Kidney capillary endothelial cell (primary cell): Measurements from ENCODE around the gene SKI.

Source experiments
- DNase-seq: peaks from one replicate; pipeline ENCODE4 v3.0.0-alpha.2; 2018; ENCODE audit warnings: low spot score

The SKI gene

DNA sequence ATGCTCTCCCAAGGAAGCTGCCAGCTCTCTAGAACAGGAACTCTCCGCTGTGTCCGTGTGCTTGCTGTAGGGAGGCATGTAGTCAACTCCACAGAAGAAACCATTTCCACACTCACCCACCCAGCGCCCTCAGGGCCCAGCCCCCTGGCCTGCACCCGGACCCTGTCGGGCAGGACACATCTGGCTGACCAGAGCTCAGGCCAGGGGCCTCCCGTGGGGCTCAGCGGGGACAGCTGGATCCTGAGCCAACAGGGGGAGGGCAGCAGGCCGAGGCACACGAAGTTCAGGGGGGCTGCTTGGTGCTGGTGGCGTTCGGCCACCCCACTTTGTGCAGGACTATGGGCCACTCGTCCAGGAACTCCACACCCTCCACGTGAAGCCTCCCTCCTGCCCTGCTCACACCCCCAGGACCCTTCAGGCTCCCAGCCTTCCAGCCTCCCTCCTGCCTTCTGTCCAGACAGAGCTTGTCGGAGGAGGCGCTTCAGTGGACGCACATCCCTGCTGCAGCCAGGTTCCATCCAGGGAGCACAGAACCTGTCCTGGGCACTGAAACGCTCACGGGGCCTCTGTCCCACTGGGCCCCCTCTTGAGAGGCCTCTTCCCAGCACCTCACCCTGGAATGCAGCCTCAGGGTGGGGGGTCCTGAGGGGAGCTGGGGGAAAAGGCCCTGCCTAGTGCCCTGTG lies 18.6 kb upstream of the SKI start:
- DNase-seq = no peak

DNA sequence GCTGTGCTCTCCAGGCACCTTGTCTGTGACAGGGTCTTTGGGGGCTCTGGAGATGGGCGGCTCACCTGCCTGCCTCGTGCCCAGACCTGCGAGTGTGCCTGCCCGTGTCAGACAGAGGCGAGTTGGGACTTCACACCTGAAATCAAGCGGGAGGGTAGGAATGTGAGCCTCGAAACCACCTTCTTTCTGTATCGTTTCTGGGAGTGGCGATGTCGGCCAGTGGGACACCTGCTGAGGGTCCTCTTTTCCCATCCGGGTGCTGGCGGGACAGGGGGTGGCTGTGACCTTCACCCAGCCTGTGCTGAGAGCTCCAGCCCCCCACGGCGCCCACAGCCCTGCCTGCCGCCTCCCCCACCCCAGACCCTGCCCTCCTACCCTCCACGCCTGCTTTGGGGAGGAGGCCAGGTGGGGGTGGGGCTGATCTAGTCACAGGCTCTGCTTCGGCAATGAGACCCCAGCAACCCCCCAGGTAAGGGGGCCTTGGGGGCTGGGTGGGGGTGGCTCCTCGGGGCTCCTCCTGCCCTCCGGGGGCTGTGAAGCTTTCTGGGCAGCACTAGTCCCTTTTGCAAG lies 17.9 kb upstream of the SKI start:
- DNase-seq = no peak

DNA sequence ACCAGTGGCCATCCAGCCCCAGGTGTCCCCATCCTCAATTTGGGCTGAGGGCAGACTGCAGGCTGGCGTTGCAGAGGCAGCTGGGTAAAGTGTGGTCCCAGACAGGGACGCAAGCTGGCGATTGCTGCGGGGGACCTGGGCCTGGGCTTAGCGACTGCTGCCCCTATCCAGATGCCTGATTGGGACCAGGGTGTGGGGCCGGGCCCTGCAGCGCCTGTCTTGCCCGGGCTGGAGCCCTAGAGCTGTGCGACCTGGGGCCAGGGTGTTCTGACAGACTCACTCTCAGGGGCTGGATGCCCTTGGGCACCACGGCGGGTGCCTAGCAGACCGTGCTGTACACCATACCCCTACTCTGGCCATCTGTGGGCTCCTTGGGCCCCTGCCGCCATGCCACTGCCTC lies 17.3 kb upstream of the SKI start:
- DNase-seq = no peak

DNA sequence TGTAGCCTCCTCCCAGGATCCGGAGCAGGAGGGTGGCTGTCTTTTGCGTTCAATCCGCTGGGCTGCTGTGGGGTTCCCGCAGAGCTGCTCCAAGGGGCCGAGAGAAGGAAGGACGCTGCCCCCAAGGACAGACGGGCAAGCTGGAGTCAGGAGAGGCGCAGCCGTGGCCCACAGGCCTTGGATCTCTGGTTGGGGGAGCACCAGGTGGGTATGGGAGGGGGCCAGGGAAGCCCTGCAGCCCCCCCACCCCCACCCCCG lies 15.9 kb upstream of the SKI start:
- no peak for DNase-seq

DNA sequence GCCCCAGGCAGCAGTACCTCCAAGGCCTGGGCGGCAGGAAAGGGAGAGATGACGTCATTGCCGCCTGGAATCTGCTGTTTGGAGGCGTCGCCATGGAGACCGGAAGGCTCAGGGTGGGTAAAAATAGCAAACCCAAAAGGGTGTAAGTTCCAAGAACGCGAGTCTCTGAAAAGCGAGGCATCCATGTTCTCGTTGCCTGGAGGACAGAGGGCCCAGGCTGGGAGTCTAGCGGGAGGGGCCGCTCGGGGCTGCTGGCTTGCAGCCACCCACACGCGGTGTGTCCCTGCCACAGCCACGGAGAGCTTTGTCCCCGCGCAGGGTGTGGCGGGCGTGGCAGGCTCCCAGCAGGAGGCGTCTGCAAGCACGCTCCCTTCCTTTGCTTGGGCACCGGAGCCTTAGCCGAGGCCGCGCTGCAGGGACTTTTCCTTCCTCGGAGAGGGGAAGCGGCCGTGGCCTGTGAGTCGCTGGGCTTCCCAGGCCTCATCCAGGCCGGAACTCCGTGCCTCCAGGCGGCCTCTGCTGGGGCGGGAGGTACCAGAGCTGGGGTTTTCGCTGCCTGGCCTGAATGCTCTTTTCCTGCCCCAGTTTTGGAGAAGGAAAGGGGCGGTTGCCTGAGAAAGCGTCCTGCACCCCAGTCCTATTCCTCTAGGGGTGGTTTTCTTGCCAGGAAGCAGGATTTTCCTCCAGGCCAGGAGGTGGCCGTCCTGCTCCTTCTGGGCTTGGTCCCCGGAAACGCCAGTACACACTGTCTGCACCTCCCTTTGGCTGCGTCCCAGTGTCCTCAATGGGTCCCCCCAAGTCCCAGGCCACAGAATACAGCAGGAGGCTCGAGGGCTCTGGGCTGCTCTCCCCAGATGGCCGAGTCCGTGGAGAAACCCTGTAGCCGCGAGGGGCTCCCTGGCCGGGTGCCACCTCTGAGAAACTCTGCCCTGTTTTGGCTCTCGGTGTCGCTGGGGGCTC lies 15.3 kb upstream of the SKI start:
- DNase-seq = peak; percentile 93

DNA sequence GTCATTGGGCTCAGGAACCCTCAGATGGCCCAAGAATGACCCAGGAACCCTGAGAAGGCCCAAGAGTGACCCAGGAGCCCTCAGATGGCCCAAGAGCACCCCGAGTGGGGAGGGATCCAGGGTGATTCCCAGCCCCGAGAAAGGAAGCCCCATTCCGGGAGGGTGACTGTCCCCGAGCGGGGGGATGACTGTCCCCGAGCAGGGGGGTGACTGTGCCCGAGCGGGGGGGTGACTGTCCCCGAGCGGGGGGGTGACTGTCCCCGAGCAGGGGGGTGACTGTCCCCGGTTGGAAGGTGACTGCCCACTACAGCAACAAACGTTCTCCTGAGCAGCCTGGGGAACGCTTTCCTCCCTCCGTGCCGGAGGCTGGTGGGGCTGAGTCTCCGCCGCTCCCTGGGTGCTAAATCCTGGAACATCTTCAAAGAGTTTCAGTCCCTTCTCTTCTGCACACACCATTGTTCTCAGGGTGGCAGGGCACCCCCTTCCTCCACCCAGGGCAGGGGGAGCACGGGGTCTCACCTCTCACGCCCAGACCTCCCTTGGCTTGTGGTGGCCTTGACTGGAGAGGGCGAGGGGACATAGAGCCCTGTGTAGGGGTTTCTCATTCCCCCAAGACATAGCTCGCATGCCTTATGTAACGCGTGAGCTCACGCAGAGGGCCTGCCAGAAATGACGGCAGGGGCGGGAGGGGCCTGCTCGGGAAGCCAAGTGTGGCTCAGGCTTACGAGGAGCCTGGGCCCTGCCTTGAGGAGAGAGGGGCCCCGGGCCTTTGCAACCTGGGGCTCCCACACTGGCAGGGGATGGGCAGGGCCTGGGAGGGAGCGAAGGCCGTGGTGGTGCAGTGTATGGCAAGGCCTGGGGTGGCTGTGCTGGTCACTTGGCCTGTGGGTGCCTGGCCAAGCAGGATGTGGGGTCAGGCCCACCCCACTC lies 14.3 kb upstream of the SKI start:
- no peak for DNase-seq

DNA sequence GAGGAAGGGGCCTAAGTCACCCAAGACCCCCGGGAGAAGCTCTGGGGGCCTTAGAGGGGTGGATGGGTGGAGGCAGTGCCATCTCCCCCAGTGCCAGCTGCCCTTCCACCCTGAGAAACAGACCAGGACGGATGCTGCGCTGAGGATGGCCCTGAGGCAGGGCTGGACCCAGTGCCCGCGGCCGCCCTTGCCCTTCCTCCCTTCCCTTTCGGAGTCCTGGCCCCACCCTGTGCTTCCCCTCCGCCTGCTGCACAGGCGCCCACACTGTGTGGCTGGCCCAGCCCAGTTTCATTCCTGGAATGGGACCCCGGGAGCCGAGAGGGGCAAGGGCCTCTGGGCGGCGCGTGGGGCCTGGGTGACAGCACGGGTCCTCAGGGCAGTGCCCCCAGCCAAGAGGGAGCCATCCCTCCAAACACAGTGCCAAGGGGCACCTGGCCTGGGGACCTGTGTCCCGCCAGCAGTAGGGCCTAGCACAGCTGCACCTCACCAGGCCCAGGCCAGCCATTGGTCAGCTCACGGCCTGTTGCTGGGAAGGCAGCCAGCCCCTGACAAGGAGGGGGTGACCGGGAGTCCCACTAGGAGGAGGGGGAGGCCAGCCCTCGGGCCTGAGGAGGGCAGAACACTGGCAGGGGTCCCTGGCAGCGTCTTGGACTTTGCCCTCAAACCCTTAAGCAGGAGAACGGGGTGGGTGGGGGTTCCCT lies 13.4 kb upstream of the SKI start:
- DNase-seq = no peak

DNA sequence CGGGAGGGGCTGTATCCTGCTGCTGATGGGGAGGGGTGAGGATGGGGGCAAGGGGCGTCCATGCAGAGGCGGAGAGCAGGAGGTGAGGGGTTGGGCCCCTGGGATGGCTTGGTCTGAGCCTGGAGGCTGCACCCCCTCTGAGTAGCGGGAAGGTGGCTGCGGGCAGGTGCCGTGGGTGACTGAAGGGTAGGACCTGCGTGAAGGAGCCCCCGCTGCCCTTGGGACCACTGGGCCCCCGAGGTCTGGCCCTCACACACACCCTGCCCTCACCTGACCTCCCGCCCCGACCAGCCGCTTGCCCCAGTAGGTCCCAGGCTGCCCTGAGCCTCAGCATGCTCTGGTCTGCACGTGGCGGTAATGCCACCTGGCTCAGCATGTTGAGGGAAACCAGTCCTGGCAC lies 12.8 kb upstream of the SKI start:
- DNase-seq = no peak

DNA sequence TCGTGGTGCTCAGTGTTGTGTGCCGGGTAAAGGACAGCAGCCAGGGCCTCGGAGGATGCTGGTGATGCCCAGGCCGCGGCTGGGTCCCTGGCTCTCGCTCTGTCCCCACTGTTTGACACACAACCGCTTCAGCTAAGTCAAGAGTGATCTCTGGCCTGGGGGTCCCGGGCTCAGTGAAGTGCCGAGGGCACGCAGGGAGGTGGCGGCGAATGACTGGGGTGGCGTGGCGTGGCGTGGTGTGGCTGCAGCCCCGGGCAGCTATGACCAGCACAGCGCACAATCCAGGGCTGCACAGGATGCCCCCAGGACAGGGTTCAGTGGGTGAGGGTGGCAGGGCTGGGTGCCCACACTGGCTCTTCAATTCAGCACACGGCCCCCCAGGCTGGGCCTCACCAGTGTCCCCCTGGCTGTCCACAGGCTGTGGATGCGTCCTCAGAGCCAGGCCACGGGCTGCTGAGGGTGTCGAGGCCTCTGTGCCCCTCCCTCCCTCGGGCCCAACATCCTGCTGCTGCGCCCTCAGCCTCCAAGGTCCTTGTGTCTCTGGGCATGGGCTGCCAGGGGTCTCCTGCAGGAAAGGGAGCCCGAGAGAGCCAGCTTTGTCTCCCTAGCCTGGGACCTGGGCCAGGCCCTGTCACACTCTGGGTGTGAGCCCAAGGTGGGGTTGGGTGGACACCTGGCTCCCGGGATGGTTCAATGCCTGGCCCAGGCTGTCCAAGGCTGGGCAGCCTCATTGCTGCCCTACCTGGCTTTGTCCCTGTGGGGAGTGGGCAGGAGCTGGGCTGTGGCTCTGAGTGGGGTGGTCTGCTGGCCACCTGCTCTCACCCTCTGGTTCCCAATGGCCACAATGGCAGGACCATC lies 12.0 kb upstream of the SKI start:
- no peak for DNase-seq

DNA sequence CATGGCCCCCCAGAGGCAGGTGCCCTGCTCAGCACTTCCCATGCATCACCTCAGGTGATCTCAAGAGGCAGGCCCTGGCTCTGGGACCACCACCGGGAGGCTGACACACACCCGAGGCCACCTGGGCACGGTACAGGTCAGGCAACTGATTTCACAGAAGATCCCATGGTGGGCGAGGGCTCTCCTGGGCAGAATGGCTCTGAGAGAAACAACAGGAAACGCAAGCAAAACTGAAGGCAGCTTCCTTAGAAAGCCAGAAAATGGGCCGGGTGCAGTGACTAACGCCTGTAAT lies 11.4 kb upstream of the SKI start:
- DNase-seq = no peak

DNA sequence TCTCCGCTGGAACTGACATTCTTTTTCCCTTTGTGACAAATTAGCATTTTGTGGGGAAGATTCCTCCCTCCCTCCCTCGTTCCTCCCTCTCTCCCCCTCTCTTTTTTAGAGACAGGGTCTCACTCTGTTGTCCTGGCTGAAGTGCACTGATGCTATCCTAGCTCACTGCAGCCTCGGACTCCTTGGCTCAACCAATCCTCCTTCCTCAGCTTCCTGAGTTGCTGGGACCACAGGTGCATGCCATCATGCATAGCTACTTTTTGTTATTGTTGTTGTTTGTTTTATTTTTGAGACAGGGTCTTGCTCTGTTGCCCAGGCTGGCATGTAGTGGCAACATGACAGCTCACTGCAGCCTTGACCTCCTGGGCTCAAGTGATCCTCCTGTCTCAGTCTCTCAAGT lies 6.8 kb upstream of the SKI start:
- no peak for DNase-seq

DNA sequence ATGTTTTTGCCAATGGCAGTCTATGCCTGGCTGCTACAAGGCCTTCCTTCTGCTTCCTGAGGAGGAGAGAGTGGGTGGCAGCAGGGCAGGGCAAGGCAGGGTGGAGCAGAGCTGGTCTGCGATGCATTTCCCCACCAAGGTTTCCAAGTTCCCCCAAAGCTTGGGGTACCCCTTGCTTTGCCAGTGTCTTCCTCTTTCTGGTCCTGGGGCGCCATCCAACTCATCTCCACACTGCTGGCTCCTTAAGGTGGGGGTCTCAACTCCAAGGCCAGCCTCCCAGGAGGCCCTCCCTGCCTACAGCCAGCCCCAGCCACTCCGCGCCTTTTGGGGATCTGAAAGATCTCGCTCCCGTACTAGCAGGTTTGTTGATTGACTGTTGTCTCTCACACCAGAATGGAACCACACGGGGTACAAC lies 3.9 kb upstream of the SKI start:
- no peak for DNase-seq

DNA sequence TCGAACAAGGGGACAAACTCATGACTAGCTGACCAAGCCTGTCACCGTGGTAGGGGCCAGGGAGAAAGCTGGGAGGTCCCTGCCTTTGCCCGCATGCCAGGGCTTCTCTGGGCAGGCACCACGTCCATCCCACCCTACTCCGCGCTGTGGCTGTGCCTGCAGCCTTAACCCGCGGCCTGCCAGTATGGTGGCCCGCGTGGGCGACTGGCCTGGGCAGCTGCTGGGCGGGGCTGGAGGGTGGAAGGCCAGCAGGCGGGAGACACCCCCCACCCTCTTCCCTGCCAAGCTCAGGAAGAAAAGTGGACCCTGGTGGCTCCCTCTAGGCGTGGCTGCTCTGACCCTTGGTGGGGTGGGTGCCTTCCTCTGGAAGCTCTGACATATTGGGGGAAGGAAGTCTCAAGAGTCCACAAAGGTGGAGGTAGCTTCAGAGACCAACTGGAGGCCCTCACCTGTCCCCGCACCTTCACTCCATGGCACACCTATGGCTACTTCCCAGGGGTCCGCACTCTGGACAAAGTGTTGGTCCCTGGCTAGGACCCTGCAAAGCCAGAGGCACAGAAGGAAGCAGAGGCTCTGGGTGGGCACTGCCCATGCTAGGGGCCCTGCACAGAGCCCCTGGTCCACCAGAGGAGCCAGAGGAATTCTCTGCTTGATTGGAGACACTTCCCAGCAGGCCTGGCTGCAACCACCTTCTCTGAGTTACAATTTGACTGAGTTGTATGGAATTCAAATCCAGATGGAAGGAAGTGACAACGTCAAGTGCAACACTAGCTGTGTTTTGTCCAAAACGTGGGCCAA lies 3.3 kb upstream of the SKI start:
- no peak for DNase-seq

DNA sequence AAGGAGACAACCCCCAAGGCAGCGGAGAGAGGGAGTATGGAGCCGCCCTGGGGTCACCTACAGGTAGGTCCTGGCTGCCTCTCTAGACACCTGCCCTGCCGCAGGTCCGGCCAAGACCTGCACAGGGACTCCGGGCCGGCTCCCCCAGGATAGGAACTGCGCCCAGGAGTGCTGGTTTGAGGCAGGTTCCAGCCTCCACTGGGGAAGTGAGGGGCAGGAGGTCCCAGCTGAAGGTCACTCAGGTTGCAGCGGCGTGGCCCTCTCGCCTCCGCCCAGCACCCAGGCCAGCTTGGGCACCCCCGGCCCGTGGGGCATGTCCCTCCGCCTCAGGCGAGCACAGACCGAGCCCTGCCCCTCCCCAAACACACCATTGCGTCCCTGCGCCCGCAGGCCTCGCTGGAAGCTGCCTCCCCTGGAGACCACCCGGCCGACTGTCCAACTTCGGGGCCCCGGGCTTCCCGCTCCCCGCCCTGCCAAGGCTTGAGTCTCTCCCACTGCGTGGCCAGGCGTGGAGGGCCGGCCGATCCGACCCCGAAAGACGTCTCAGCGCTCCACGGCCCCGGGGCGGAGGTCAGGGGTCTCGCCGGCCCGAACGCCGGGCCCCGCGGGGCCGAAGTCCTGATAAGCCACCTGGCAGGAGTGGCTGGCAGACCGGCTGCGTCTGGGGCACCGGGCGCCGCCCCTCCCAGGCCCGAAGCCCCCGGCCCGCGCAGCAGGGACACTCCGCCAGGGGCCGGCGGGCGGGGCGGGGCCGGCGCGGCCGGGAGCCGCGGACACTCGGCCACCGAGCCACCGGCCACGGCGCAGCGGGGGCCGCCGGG lies 1.4 kb upstream of the SKI start:
- DNase-seq = no peak

DNA sequence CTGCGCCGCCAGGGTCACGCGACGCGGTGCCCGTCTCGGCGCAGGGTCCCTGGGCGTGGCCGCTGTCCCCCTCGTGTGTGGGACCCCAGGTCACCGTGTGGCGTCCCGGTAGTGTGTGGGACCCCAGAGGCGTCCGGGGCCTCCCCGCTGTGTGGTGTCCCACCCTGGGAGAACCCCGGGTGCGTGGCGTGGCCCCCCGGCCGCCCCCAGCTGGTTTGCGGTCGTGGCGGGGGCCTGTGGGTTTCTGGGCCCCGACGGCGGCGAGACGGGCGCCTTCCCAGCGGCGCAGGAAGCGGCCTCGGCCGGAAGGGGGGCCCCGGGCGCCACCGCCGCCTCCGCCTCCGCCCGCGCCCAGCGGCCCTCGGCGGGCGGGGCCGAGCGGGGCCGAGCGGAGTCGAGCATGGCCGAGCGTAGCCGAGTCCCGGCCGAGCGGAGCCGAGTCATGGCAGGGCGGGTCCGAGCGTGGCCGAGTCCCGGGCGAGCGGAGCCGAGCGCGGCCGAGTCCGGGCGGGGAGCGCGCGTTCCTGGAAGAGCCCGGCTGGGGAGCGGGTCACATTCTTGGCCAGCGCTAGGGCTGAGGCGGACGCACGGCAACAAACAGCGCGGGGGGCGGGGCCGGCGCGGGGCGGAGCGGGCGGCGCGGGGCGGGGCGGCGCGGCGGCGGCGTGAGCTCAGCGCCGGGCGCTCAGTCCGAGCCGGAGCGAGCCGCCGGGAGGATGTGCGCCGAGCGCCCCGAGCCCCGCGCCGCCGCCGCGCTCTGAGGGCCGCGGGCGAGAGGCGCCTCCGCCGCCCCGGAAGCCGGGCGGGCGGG lies 568 bp upstream of the SKI start:
- peak; percentile 87 for DNase-seq

DNA sequence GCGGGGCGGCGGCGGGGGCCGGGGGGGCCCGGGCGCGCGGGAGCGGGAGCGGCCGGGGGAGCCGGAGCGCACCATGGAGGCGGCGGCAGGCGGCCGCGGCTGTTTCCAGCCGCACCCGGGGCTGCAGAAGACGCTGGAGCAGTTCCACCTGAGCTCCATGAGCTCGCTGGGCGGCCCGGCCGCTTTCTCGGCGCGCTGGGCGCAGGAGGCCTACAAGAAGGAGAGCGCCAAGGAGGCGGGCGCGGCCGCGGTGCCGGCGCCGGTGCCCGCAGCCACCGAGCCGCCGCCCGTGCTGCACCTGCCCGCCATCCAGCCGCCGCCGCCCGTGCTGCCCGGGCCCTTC lies 546 bp downstream of the SKI start:
- DNase-seq = no peak

DNA sequence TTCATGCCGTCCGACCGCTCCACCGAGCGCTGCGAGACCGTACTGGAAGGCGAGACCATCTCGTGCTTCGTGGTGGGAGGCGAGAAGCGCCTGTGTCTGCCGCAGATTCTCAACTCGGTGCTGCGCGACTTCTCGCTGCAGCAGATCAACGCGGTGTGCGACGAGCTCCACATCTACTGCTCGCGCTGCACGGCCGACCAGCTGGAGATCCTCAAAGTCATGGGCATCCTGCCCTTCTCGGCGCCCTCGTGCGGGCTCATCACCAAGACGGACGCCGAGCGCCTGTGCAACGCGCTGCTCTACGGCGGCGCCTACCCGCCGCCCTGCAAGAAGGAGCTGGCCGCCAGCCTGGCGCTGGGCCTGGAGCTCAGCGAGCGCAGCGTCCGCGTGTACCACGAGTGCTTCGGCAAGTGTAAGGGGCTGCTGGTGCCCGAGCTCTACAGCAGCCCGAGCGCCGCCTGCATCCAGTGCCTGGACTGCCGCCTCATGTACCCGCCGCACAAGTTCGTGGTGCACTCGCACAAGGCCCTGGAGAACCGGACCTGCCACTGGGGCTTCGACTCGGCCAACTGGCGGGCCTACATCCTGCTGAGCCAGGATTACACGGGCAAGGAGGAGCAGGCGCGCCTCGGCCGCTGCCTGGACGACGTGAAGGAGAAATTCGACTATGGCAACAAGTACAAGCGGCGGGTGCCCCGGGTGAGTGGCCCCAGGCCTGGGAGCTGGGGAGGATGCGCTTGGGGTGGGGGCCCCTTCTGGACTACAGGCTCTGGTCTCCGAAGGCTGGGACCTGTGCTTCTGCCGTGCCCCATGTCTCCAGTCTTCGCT lies 1.1 kb downstream of the SKI start:
- no peak for DNase-seq
